ENCODE results near the gene SLC25A21.
A peak's percentile ranks its signal among the peaks of the same experiment; 100 is the strongest.

SLC25A21 gene

GRCh38 chr14:36656687-36657398 lies 515.6 kb downstream of the SLC25A21 start:
- Histone ChIP-seq H3K9ac (ENCODE audit: low read length) (no peak overlapping the region), H3K4me1 (ENCODE audit: control insufficient read depth, insufficient read depth, low read length) (peaks cover 2% of the 10 kb centered on the region), H3K27me3 (ENCODE audit: control insufficient read depth, insufficient read depth, low read length) (peaks cover 77% of the 10 kb centered on the region), H3K27ac (ENCODE audit: low read depth, low read length) (no peak overlapping the region), H3K4me3 (ENCODE audit: low read length) (peak overlapping the region; percentile 36), H3K36me3 (ENCODE audit: control insufficient read depth, insufficient read depth, low read length) (no peaks in the 10 kb centered on the region)

- Histone ChIP-seq H3K36me3 (ENCODE audit: control insufficient read depth, insufficient read depth, low read length) (no peaks in the 10 kb centered on the region), H3K4me3 (ENCODE audit: low read length) (peak overlapping the region; percentile 17), H3K27ac (ENCODE audit: low read depth, low read length) (no peak overlapping the region), H3K9ac (ENCODE audit: low read length) (no peak overlapping the region), H3K4me1 (ENCODE audit: control insufficient read depth, insufficient read depth, low read length) (peaks cover 2% of the 10 kb centered on the region), H3K27me3 (ENCODE audit: control insufficient read depth, insufficient read depth, low read length) (peaks cover 70% of the 10 kb centered on the region)
These were observed 516.3 kb downstream of the SLC25A21 start for GRCh38 chr14:36655963-36656686.

GRCh38 chr14:36655571-36655962 lies 516.8 kb downstream of the SLC25A21 start:
- H3K4me3 ChIP-seq (ENCODE audit: low read length) = no peak overlapping the region

GRCh38 chr14:36654794-36655381 lies 517.5 kb downstream of the SLC25A21 start:
- peaks cover 2% of the 10 kb centered on the region for H3K4me1 ChIP-seq (ENCODE audit: control insufficient read depth, insufficient read depth, low read length)

More at GRCh38 chr14:36655571-36655962, 516.8 kb downstream of the SLC25A21 start:
- Histone ChIP-seq H3K36me3 (ENCODE audit: control insufficient read depth, insufficient read depth, low read length) (no peaks in the 10 kb centered on the region), H3K9ac (ENCODE audit: low read length) (no peak overlapping the region), H3K27me3 (ENCODE audit: control insufficient read depth, insufficient read depth, low read length) (peaks cover 67% of the 10 kb centered on the region), H3K27ac (ENCODE audit: low read depth, low read length) (no peak overlapping the region), H3K4me1 (ENCODE audit: control insufficient read depth, insufficient read depth, low read length) (peaks cover 2% of the 10 kb centered on the region)

GRCh38 chr14:36653962-36654793 lies 518.2 kb downstream of the SLC25A21 start:
- peaks cover 58% of the 10 kb centered on the region for H3K27me3 ChIP-seq (ENCODE audit: control insufficient read depth, insufficient read depth, low read length)
- H3K36me3 ChIP-seq (ENCODE audit: control insufficient read depth, insufficient read depth, low read length) = no peaks in the 10 kb centered on the region
- H3K27ac ChIP-seq (ENCODE audit: low read depth, low read length) = no peak overlapping the region
- H3K4me1 ChIP-seq (ENCODE audit: control insufficient read depth, insufficient read depth, low read length) = peaks cover 2% of the 10 kb centered on the region
- H3K9ac ChIP-seq (ENCODE audit: low read length) = no peak overlapping the region
- H3K4me3 ChIP-seq (ENCODE audit: low read length) = no peak overlapping the region

More at GRCh38 chr14:36654794-36655381, 517.5 kb downstream of the SLC25A21 start:
- H3K9ac ChIP-seq (ENCODE audit: low read length) = no peak overlapping the region
- peaks cover 65% of the 10 kb centered on the region for H3K27me3 ChIP-seq (ENCODE audit: control insufficient read depth, insufficient read depth, low read length)
- no peak overlapping the region for H3K27ac ChIP-seq (ENCODE audit: low read depth, low read length)
- no peaks in the 10 kb centered on the region for H3K36me3 ChIP-seq (ENCODE audit: control insufficient read depth, insufficient read depth, low read length)
- no peak overlapping the region for H3K4me3 ChIP-seq (ENCODE audit: low read length)

GRCh38 chr14:36653413-36653812 lies 519.0 kb downstream of the SLC25A21 start:
- Histone ChIP-seq H3K4me3 (ENCODE audit: low read length) (no peak overlapping the region), H3K4me1 (ENCODE audit: control insufficient read depth, insufficient read depth, low read length) (peaks cover 2% of the 10 kb centered on the region), H3K36me3 (ENCODE audit: control insufficient read depth, insufficient read depth, low read length) (no peaks in the 10 kb centered on the region), H3K27ac (ENCODE audit: low read depth, low read length) (no peak overlapping the region), H3K27me3 (ENCODE audit: control insufficient read depth, insufficient read depth, low read length) (peaks cover 59% of the 10 kb centered on the region), H3K9ac (ENCODE audit: low read length) (no peak overlapping the region)

- H3K4me1 ChIP-seq (ENCODE audit: control insufficient read depth, insufficient read depth, low read length) = peaks cover 6% of the 10 kb centered on the region
- no peak overlapping the region for H3K27ac ChIP-seq (ENCODE audit: low read depth, low read length)
- peaks cover 58% of the 10 kb centered on the region for H3K27me3 ChIP-seq (ENCODE audit: control insufficient read depth, insufficient read depth, low read length)
- H3K4me3 ChIP-seq (ENCODE audit: low read length) = no peak overlapping the region
- H3K36me3 ChIP-seq (ENCODE audit: control insufficient read depth, insufficient read depth, low read length) = no peaks in the 10 kb centered on the region
- H3K9ac ChIP-seq (ENCODE audit: low read length) = no peak overlapping the region
These were observed 519.7 kb downstream of the SLC25A21 start for GRCh38 chr14:36652542-36653201.

- Histone ChIP-seq H3K4me3 (ENCODE audit: low read length) (no peak overlapping the region), H3K4me1 (ENCODE audit: control insufficient read depth, insufficient read depth, low read length) (peaks cover 4% of the 10 kb centered on the region), H3K27me3 (ENCODE audit: control insufficient read depth, insufficient read depth, low read length) (peaks cover 44% of the 10 kb centered on the region)
These were observed 522.3 kb downstream of the SLC25A21 start for GRCh38 chr14:36649872-36650650.

GRCh38 chr14:36647824-36648753 lies 524.3 kb downstream of the SLC25A21 start:
- Histone ChIP-seq H3K9ac (ENCODE audit: low read length) (no peak overlapping the region), H3K4me3 (ENCODE audit: low read length) (peak overlapping the region; percentile 56), H3K4me1 (ENCODE audit: control insufficient read depth, insufficient read depth, low read length) (peaks cover 4% of the 10 kb centered on the region), H3K36me3 (ENCODE audit: control insufficient read depth, insufficient read depth, low read length) (no peaks in the 10 kb centered on the region), H3K27ac (ENCODE audit: low read depth, low read length) (no peak overlapping the region), H3K27me3 (ENCODE audit: control insufficient read depth, insufficient read depth, low read length) (peaks cover 28% of the 10 kb centered on the region)

More at GRCh38 chr14:36649872-36650650, 522.3 kb downstream of the SLC25A21 start:
- H3K36me3 ChIP-seq (ENCODE audit: control insufficient read depth, insufficient read depth, low read length) = no peaks in the 10 kb centered on the region
- H3K27ac ChIP-seq (ENCODE audit: low read depth, low read length) = no peak overlapping the region
- H3K9ac ChIP-seq (ENCODE audit: low read length) = no peak overlapping the region

GRCh38 chr14:36647417-36647823 lies 525.0 kb downstream of the SLC25A21 start:
- peak overlapping the region; percentile 56 for H3K4me3 ChIP-seq (ENCODE audit: low read length)
- peaks cover 21% of the 10 kb centered on the region for H3K27me3 ChIP-seq (ENCODE audit: control insufficient read depth, insufficient read depth, low read length)
- H3K9ac ChIP-seq (ENCODE audit: low read length) = no peak overlapping the region
- H3K36me3 ChIP-seq (ENCODE audit: control insufficient read depth, insufficient read depth, low read length) = no peaks in the 10 kb centered on the region
- no peak overlapping the region for H3K27ac ChIP-seq (ENCODE audit: low read depth, low read length)
- peaks cover 4% of the 10 kb centered on the region for H3K4me1 ChIP-seq (ENCODE audit: control insufficient read depth, insufficient read depth, low read length)
